HepG2 (cell line): ENCODE data around the gene CCT3. TPM values are rescaled to one million over a fixed set of nuclear protein-coding genes. Genes with fewer than 3 reads are reported as not detected.

Experiments
- ADNP ChIP-seq: sonication (generic); formaldehyde crosslinking; IDR thresholded peaks from 2 replicates; pipeline ENCODE4 v1.4.0; 2020; ENCODE audit warnings: missing genetic modification reagents
- ATF3 ChIP-seq: sonication (generic); formaldehyde crosslinking; IDR thresholded peaks from 2 replicates; pipeline ENCODE4 v1.4.0; 2020; ENCODE audit warnings: missing genetic modification reagents
- JUNB ChIP-seq: sonication (generic); formaldehyde crosslinking; IDR thresholded peaks from 2 replicates; pipeline ENCODE4 v1.8.0; 2022; ENCODE audit warnings: missing genetic modification reagents, mild to moderate bottlenecking, borderline replicate concordance
- KAT2B ChIP-seq: fragments of 150-350 bp; IDR thresholded peaks from 2 replicates; pipeline ENCODE4 v1.6.1; 2014; ENCODE audit warnings: low read depth, low read length, borderline replicate concordance
- KDM5A ChIP-seq: fragments of 200-600 bp; sonication (generic); IDR thresholded peaks from 2 replicates; pipeline ENCODE4 v1.7.0; 2018; ENCODE audit warnings: antibody characterized with exemption, mild to moderate bottlenecking, low read length, borderline replicate concordance
- PHF5A ChIP-seq: IDR thresholded peaks from one replicate; pipeline ENCODE4 v1.6.1; 2018; ENCODE audit warnings: low read depth, missing genetic modification reagents; ENCODE audit not compliant: unreplicated experiment
- RFX3 ChIP-seq: IDR thresholded peaks from 2 replicates; pipeline ENCODE4 v1.6.1; 2016; ENCODE audit warnings: missing biosample characterization, missing genetic modification reagents
- SIN3B ChIP-seq: fragments of 150-350 bp; IDR thresholded peaks from 2 replicates; pipeline ENCODE4 v1.6.1; 2014; ENCODE audit warnings: low read length
- ZFP82 ChIP-seq: sonication (generic); formaldehyde crosslinking; IDR thresholded peaks from 2 replicates; pipeline ENCODE4 v1.5.1; 2020; ENCODE audit warnings: mild to moderate bottlenecking, missing genetic modification reagents, borderline replicate concordance
- ZNF143 ChIP-seq: sonication (generic); formaldehyde crosslinking; IDR thresholded peaks from 2 replicates; pipeline ENCODE4 v1.4.0; 2020; ENCODE audit warnings: missing genetic modification reagents
- ZNF280D ChIP-seq: sonication (generic); formaldehyde crosslinking; IDR thresholded peaks from 2 replicates; pipeline ENCODE4 v1.5.1; 2020; ENCODE audit warnings: mild to moderate bottlenecking, missing genetic modification reagents
- ZNF510 ChIP-seq: sonication (generic); formaldehyde crosslinking; IDR thresholded peaks from 2 replicates; pipeline ENCODE4 v1.4.0; 2020; ENCODE audit warnings: low read depth, mild to moderate bottlenecking, missing genetic modification reagents
- ZNF646 ChIP-seq: sonication (generic); formaldehyde crosslinking; IDR thresholded peaks from 2 replicates; pipeline ENCODE4 v1.9.0; 2021; ENCODE audit warnings: mild to moderate bottlenecking, missing genetic modification reagents
- ZNF770 ChIP-seq: sonication (generic); formaldehyde crosslinking; IDR thresholded peaks from 2 replicates; pipeline ENCODE4 v1.5.0; 2020; ENCODE audit warnings: mild to moderate bottlenecking, missing genetic modification reagents
- polyA plus RNA-seq, 8 experiments: library from polyadenylated mRNA; depleted of rRNA in 3 of 8; stranded (reverse) in 7 of 8; unstranded in 1 of 8; fragments of >200 nt; fragmentation: Illumina TruSeq in 4 of 8; extraction: Trizol in 4 of 8; gene quantifications; 2 replicates each; pipeline versions ENCODE4 v1.2.1 to v1.2.3, GENCODE V29; 2011 to 2016; ENCODE audit warnings: low read depth in 4 of 8, missing spikeins in 1 of 8, mixed read lengths in 1 of 8; ENCODE audit not compliant: insufficient read depth in 1 of 8
- total RNA-seq, 5 experiments: library from RNA; depleted of rRNA; stranded (reverse); fragments of >200 nt; fragmentation: Illumina TruSeq; extraction: Trizol; gene quantifications; 2 replicates each; pipeline ENCODE4 v1.2.3, GENCODE V29; 2016; ENCODE audit warnings: low read depth in 1 of 5

Gene CCT3
- total and polyA plus RNA-seq, 2 of the 13 experiments (the other 11 are each of a cell fraction or from before 2014, with no cell fraction given): 319 to 615 TPM

- TF ChIP-seq ZFP82 (CRISPR knock-in tag) (peak; percentile 59; the same call in 1 of the 2 replicates), ZNF280D (0 out of 2 replicates have a peak, but pooled peaks have one; percentile 45), ZNF143 (CRISPR knock-in tag) (no peak), ZNF770 (CRISPR knock-in tag) (peak; percentile 93), ZNF646 (no peak), KDM5A (peak; percentile 58; the same call in 1 of the 2 replicates), ATF3 (CRISPR knock-in tag) (no peak), SIN3B (no peak), JUNB (CRISPR knock-in tag) (peak; percentile 49; the same call in 1 of the 2 replicates), RFX3 (CRISPR knock-in tag) (no peak), KAT2B (no peak), ZNF510 (CRISPR knock-in tag) (0 out of 2 replicates have a peak, but pooled peaks have one; percentile 7), PHF5A (CRISPR knock-in tag) (no peak), ADNP (0 out of 2 replicates have a peak, but pooled peaks have one; percentile 42)
Observed at GRCh38 chr1:156337052-156337887, 822 bp downstream of the CCT3 start (continued).
